HepG2 (cell line): ENCODE results near the gene PAPSS2.

Source experiments
- ETV6 ChIP-seq: sonication (generic); formaldehyde crosslinking; conservative IDR thresholded peaks from 2 replicates; pipeline ENCODE4 v1.4.0; 2020; ENCODE audit warnings: missing genetic modification reagents
- HNF4G ChIP-seq, 2 experiments: sonication (generic) in 1 of 2; formaldehyde crosslinking in 1 of 2; IDR thresholded peaks; 2 replicates each; pipeline versions ENCODE4 v1.4.0 to v1.6.1; 2011 to 2020; ENCODE audit warnings: borderline replicate concordance in 2 of 2, low read depth in 2 of 2, mild to moderate bottlenecking in 2 of 2, low read length in 1 of 2, missing genetic modification reagents in 1 of 2, moderate library complexity in 1 of 2
- HNRNPUL1 ChIP-seq: fragments of 200-400 bp; formaldehyde crosslinking; IDR thresholded peaks from 2 replicates; pipeline ENCODE4 v1.6.1; 2017; ENCODE audit warnings: low read depth, mild to moderate bottlenecking, low read length, moderate library complexity
- HOXD1 ChIP-seq: sonication (generic); formaldehyde crosslinking; IDR thresholded peaks from 2 replicates; pipeline ENCODE4 v1.5.0; 2020; ENCODE audit warnings: missing genetic modification reagents
- NCOA5 ChIP-seq: sonication (generic); formaldehyde crosslinking; IDR thresholded peaks from 2 replicates; pipeline ENCODE4 v1.4.0; 2020; ENCODE audit warnings: missing genetic modification reagents
- NKX3-1 ChIP-seq: sonication (generic); formaldehyde crosslinking; IDR thresholded peaks from 2 replicates; pipeline ENCODE4 v1.5.0; 2020; ENCODE audit warnings: missing genetic modification reagents
- POLR2A ChIP-seq, 2 experiments: IDR thresholded peaks; 2 replicates each; pipeline ENCODE4 v1.6.1; 2011; ENCODE audit warnings: low read depth in 2 of 2, low read length in 2 of 2, mild to moderate bottlenecking in 1 of 2, moderate library complexity in 1 of 2; ENCODE audit not compliant: insufficient read depth in 1 of 2
- RAD21 ChIP-seq: fragments of 450-650 bp; formaldehyde crosslinking; IDR thresholded peaks from 2 replicates; pipeline ENCODE4 v1.5.0; 2020; ENCODE audit warnings: mild to moderate bottlenecking
- ZBTB7A ChIP-seq: sonication (generic); formaldehyde crosslinking; IDR thresholded peaks from 2 replicates; pipeline ENCODE4 v1.8.0; 2022; ENCODE audit warnings: mild to moderate bottlenecking, missing genetic modification reagents
- ZNF253 ChIP-seq: sonication (generic); formaldehyde crosslinking; IDR thresholded peaks from 2 replicates; pipeline ENCODE4 v1.8.0; 2022; ENCODE audit warnings: mild to moderate bottlenecking, missing genetic modification reagents, borderline replicate concordance
- TF ChIP-seq, protein P1 (sequence below): sonication (generic); formaldehyde crosslinking; IDR thresholded peaks from 2 replicates; pipeline ENCODE4 v1.5.0; 2020; ENCODE audit warnings: mild to moderate bottlenecking, missing genetic modification reagents, moderate library complexity
- TF ChIP-seq, protein P2 (sequence below): sonication (generic); formaldehyde crosslinking; IDR thresholded peaks from 2 replicates; pipeline ENCODE4 v1.4.0; 2020; ENCODE audit warnings: missing genetic modification reagents
- TF ChIP-seq, protein P3 (sequence below): sonication (generic); formaldehyde crosslinking; IDR thresholded peaks from 2 replicates; pipeline ENCODE4 v1.4.0; 2020; ENCODE audit warnings: missing genetic modification reagents

DNA sequence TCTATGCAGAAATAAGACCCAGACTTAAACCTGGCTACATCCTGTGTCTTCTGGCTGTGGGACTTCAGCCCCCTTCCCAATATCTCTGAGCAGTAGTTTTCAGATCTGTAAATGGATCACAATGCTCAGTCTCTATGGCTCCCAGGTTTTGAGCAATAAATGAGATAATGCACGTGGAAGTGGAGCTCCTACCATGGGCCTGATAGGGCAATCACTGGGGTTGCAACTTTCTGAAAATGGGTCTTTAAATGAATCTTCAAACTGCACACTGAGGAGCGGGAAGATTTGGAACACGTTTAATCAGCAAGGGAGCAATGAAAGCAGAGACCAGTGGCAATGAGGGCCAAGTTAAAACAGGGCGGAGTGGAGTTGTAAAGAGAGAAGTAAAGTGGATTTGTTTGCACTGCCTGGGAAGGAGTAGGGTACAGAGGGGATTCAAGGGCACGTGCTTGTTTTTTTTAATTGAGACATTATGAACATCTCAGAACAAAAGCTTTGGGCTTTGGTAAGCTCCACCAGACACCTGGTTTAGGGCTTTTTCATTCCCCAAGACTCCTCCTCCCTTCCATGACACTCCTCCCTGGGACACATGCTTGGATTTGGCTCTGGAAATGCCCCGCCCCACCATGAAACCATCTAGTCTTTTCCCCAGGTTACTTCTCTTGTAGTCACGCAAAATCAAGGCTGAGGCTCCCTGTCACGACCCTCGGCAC is 42.7 kb downstream of the PAPSS2 start:
- TF ChIP-seq, protein P1, sequence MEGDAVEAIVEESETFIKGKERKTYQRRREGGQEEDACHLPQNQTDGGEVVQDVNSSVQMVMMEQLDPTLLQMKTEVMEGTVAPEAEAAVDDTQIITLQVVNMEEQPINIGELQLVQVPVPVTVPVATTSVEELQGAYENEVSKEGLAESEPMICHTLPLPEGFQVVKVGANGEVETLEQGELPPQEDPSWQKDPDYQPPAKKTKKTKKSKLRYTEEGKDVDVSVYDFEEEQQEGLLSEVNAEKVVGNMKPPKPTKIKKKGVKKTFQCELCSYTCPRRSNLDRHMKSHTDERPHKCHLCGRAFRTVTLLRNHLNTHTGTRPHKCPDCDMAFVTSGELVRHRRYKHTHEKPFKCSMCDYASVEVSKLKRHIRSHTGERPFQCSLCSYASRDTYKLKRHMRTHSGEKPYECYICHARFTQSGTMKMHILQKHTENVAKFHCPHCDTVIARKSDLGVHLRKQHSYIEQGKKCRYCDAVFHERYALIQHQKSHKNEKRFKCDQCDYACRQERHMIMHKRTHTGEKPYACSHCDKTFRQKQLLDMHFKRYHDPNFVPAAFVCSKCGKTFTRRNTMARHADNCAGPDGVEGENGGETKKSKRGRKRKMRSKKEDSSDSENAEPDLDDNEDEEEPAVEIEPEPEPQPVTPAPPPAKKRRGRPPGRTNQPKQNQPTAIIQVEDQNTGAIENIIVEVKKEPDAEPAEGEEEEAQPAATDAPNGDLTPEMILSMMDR: no peak
- TF ChIP-seq HNF4G (IDR thresholded peaks at IDR 0.05; ENCODE audit: borderline replicate concordance, low read depth, low read length) (no peak), HNF4G (CRISPR knock-in tag; IDR thresholded peaks at IDR 0.05; ENCODE audit: borderline replicate concordance, low read depth) (no peak), ZNF253 (no peak), HNRNPUL1 (no peak), POLR2A (IDR thresholded peaks at IDR 0.05; ENCODE audit: insufficient read depth in 1 of 2, low read depth in 2 of 2, low read length in 2 of 2) (no peak), NKX3-1 (CRISPR knock-in tag) (no peak), ETV6 (CRISPR knock-in tag) (no peak), RAD21 (CRISPR knock-in tag) (no peak), ZBTB7A (CRISPR knock-in tag) (no peak), NCOA5 (CRISPR knock-in tag) (no peak), HOXD1 (CRISPR knock-in tag) (no peak)
- TF ChIP-seq, protein P2, sequence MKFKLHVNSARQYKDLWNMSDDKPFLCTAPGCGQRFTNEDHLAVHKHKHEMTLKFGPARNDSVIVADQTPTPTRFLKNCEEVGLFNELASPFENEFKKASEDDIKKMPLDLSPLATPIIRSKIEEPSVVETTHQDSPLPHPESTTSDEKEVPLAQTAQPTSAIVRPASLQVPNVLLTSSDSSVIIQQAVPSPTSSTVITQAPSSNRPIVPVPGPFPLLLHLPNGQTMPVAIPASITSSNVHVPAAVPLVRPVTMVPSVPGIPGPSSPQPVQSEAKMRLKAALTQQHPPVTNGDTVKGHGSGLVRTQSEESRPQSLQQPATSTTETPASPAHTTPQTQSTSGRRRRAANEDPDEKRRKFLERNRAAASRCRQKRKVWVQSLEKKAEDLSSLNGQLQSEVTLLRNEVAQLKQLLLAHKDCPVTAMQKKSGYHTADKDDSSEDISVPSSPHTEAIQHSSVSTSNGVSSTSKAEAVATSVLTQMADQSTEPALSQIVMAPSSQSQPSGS: no peak
- TF ChIP-seq, protein P3, sequence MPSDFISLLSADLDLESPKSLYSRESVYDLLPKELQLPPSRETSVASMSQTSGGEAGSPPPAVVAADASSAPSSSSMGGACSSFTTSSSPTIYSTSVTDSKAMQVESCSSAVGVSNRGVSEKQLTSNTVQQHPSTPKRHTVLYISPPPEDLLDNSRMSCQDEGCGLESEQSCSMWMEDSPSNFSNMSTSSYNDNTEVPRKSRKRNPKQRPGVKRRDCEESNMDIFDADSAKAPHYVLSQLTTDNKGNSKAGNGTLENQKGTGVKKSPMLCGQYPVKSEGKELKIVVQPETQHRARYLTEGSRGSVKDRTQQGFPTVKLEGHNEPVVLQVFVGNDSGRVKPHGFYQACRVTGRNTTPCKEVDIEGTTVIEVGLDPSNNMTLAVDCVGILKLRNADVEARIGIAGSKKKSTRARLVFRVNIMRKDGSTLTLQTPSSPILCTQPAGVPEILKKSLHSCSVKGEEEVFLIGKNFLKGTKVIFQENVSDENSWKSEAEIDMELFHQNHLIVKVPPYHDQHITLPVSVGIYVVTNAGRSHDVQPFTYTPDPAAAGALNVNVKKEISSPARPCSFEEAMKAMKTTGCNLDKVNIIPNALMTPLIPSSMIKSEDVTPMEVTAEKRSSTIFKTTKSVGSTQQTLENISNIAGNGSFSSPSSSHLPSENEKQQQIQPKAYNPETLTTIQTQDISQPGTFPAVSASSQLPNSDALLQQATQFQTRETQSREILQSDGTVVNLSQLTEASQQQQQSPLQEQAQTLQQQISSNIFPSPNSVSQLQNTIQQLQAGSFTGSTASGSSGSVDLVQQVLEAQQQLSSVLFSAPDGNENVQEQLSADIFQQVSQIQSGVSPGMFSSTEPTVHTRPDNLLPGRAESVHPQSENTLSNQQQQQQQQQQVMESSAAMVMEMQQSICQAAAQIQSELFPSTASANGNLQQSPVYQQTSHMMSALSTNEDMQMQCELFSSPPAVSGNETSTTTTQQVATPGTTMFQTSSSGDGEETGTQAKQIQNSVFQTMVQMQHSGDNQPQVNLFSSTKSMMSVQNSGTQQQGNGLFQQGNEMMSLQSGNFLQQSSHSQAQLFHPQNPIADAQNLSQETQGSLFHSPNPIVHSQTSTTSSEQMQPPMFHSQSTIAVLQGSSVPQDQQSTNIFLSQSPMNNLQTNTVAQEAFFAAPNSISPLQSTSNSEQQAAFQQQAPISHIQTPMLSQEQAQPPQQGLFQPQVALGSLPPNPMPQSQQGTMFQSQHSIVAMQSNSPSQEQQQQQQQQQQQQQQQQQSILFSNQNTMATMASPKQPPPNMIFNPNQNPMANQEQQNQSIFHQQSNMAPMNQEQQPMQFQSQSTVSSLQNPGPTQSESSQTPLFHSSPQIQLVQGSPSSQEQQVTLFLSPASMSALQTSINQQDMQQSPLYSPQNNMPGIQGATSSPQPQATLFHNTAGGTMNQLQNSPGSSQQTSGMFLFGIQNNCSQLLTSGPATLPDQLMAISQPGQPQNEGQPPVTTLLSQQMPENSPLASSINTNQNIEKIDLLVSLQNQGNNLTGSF (CRISPR knock-in tag): no peak
